DMS79 treated with DMSO at 0.1 percent for 48 hours (cell line): ENCODE measurements around the gene DPF3.

Experiments used
- DNase-seq: peaks from one replicate; lab custom pipeline; 2025; lab: John Stamatoyannopoulos, UW

Gene DPF3

GRCh38 chr14:72597252-72598233 is 296.4 kb downstream of the DPF3 start:
- DNase-seq: no peak

GRCh38 chr14:72595152-72595862 is 298.6 kb downstream of the DPF3 start:
- no peak for DNase-seq

- no peak for DNase-seq
Measured at GRCh38 chr14:72594099-72594901, 299.6 kb downstream of the DPF3 start.

GRCh38 chr14:72591391-72591790 is 302.5 kb downstream of the DPF3 start:
- DNase-seq: peak; percentile 84

- DNase-seq: no peak
Measured at GRCh38 chr14:72590577-72590976, 303.3 kb downstream of the DPF3 start.

- DNase-seq: no peak
Measured at GRCh38 chr14:72589652-72590051, 304.2 kb downstream of the DPF3 start.

GRCh38 chr14:72588521-72588920 is 305.4 kb downstream of the DPF3 start:
- no peak for DNase-seq

- DNase-seq: no peak
Measured at GRCh38 chr14:72583316-72584272, 310.3 kb downstream of the DPF3 start.

GRCh38 chr14:72582582-72582981 is 311.3 kb downstream of the DPF3 start:
- no peak for DNase-seq

- peak; percentile 91 for DNase-seq
Measured at GRCh38 chr14:72578514-72578913, 315.4 kb downstream of the DPF3 start.

- peak; percentile 97 for DNase-seq
Measured at GRCh38 chr14:72577521-72577920, 316.4 kb downstream of the DPF3 start.

GRCh38 chr14:72576258-72576657 is 317.6 kb downstream of the DPF3 start:
- no peak for DNase-seq

GRCh38 chr14:72574715-72575114 is 319.2 kb downstream of the DPF3 start:
- no peak for DNase-seq

GRCh38 chr14:72573725-72574417 is 320.0 kb downstream of the DPF3 start:
- no peak for DNase-seq
